ENCODE measurements around the gene STIMATE.

GRCh38 chr3:52907497-52907896 is 10.1 kb upstream of the STIMATE start:
- TF ChIP-seq CTCF (IDR thresholded peaks at IDR 0.05; ENCODE audit: low read length) (no peak), EZH2 (optimal IDR thresholded peaks at IDR 0.05; ENCODE audit: low read depth, low read length) (no peak), EZH2phosphoT487 (IDR thresholded peaks at IDR 0.05; ENCODE audit: low read length) (no peak)
